ENCODE measurements around the gene ZNF79.
"Not testable (repeated sequence)": the region's sequence is repeated elsewhere in the genome, so short reads cannot be mapped to it uniquely, and the experiment has no call there.

The ZNF79 gene

GRCh38 chr9:127455324-127455992 lies 31.3 kb downstream of the ZNF79 start:
- no peak for DNase-seq (ENCODE audit: low read depth)

- DNase-seq (ENCODE audit: low read depth), result no peak
These were observed 33.2 kb downstream of the ZNF79 start for GRCh38 chr9:127457191-127457878.

DNA sequence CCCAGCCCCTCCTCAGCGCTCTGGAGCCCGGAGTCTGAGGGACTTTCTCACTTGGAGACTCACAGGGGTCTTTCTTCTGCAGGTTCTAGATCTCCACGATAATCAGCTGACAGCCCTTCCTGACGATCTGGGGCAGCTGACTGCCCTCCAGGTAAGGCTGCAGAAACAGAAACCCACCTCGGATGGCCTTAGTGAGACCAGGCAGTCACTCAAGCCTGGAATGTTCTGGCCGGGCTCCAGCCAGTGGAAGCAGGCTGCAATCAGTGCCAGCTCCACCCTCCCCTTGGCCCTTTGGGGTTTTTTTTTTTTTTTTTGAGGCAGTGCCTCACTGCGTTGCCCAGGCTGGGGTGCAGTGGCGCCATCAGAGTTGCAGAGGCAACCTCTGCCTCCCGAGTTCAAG lies 34.7 kb downstream of the ZNF79 start:
- no peak for DNase-seq (ENCODE audit: low read depth)

DNA sequence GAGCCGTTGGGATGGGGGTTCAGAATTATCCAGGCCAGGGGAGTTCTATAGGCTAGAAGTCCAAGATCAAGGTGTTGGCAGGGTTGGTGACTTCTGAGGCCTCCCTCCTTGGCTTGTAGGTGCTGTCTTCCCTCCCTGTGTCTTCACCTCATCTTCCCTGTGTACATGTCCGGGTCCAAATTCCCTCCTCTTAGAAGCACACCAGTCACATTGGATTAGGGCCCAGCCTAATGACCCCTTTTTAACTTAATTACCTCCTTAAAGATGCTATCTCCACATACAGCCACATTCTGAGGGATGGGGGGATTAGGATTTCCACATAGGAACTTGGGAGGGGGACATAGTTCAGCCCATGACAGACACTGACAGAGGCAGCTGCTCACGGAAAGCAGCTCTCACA lies 39.2 kb downstream of the ZNF79 start:
- no peak for DNase-seq (ENCODE audit: low read depth)

DNA sequence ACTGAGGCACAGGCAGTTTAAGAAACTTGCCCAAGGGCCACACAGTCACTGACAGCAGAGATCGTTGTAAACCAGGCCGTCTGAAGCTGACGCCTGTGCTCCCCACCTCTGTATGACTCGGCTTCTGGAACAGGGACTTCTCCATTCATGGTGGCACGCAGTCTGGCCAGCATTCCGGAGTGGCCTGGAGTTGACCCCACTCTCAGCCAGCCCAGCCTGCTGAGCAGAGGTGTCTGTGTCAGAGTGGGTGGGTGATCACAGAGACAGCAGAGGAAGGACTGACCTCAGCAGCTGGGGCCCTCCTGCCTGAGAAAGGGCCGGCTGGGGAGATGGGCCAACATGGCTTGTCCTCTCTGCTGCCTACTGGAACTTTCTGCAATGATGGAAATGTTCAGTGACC lies 39.7 kb downstream of the ZNF79 start:
- no peak for DNase-seq (ENCODE audit: low read depth)

DNA sequence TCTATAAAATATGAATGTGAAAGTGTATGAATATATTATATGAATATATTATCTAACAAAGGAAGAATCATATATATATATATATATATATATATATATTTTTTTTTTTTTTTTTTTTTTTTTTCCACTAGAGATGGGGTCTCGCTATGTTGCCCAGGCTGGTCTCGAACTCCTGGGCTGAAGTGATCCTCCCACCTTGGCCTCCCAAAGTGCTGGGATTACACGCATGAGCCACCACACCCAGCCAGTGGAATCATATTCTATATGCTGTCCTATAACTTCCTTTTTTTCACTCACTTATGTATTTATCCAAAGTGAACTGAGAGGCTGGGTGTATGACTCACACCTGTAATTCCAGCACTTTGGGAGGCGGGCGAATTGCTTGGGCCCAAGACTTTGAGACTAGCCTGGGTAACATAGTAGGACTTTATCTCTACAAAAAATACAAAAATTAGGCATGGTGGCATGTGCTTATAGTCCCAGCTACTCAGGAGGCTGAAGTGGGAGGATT lies 42.3 kb downstream of the ZNF79 start:
- not testable (repeated sequence) for DNase-seq (ENCODE audit: low read depth)

DNA sequence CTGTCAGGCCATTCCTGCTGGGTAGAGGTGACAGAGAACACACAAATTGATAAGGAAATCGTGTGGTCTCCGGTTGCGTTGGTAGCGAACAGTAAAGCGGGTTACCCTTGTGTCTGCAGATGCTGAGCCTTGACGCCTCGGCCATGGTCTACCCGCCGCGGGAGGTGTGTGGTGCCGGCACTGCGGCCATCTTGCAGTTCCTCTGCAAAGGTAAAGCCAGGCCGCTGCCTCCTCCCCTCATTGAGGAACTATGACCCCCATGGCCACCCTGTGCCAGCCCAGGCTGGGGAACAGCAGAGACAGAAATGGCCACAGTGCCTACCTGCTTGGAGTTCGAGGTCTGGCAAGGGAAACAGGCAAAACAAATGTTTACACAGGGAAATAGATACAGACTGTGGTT lies 43.4 kb downstream of the ZNF79 start:
- no peak for DNase-seq (ENCODE audit: low read depth)

GRCh38 chr9:127470662-127471061 lies 46.5 kb downstream of the ZNF79 start:
- no peak for DNase-seq (ENCODE audit: low read depth)

- DNase-seq (ENCODE audit: low read depth), result no peak
These were observed 49.3 kb downstream of the ZNF79 start for GRCh38 chr9:127473501-127473900.

DNA sequence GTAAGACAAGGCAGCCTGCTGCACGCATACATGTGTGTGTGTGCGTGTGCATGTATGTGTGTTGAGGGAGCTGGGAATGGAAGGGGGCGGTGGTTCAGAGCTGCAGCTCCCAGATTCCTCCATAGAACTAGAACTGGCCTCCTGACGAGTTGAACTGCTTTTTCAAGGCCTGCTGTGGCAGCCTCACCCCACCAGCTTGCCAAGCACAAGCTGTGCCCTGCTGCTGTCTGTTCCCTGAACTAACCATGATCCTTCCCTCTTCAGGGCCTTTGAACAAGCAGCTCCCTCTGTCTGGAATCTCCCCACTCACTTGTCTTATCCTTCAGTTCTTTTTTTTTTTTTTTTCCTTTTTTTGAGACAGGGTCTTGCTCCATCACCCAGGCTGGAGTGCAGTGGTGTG lies 49.8 kb downstream of the ZNF79 start:
- no peak for DNase-seq (ENCODE audit: low read depth)

- DNase-seq (ENCODE audit: low read depth), result no peak
These were observed 50.4 kb downstream of the ZNF79 start for GRCh38 chr9:127474592-127474991.

DNA sequence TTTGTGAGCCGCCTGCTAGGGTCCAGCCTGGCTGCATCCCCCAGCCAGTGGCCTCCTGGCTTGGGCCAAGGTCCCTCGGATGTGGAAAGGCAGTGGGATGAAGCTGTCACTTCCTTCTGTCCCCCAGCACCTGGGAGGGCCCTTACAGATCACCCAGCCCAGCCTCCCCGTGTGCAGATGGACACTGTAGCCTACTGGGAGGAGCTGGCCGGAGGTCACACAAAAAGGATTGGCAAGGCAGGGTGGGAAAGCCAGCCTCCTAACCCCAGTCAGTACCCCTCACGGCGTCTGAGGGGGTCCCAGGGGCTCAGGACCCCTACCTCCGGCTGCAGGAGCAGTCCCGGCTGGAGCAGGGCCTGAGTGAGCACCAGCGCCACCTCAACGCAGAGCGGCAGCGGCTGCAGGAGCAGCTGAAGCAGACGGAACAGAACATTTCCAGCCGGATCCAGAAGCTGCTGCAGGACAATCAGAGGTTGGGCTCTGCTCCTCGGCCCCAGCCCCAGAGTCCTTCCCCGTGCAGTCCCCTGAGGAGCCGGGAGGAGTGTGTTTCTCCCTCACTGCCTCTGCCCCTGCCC lies 55.4 kb downstream of the ZNF79 start:
- DNase-seq (ENCODE audit: low read depth), result no peak

DNA sequence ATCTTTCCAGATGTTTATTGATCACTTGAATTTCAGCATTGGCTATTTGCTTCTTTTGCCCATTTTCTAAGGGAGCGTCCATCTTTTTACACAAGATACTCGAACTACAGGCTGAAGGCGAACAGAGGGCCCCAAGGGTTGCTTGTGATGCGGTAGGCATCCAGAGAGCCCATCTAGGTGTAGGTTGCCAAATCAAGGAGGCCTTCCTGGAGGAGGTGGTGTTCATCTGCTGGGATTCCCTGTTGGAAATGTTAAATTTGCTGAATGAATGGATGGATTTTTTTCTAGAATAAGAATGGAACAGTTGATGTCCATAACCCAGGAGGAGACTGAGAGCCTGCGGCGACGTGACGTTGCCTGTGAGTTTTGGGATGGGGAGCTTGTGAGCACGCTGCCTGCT lies 58.5 kb downstream of the ZNF79 start:
- DNase-seq (ENCODE audit: low read depth), result no peak

DNA sequence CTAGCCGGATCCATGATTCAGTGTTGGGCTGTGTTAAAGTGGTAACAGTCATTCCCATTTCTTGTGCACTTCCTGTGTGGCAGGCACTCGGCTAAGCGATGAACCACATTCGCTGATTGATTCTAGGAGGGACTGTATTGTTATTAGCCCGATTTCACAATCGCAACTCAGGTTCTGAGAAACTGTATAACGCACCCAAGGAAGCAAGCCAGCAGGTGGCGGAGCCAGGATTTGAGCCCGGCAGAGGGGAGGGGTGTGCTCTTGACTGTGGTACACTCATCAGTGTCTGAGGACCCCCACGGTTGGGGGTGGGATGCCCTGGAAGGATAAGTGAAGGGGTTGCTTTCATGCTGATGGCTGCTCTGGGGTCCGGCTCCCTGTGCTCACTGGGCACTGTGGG lies 61.8 kb downstream of the ZNF79 start:
- DNase-seq (ENCODE audit: low read depth), result no peak

DNA sequence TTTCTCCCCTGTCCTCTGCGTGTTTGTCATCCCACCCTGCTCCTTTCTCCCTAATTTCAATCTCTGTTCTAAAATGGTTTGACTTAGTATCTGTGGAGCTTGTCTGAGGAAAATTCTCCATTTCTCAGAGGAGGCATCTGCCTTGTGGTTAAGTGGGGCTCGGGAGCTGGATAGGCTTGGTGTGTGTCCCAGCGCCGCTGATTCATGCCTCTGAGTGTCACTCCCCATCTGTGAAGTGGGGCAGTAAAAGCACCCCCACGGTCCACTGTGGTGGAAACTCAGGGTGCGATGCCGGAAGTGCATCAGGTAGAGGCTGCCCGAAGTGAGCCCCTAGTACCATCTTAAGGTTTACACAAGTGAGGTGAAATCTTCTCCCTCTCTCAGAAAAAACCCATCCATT lies 64.8 kb downstream of the ZNF79 start:
- DNase-seq (ENCODE audit: low read depth), result no peak

- no peak for DNase-seq (ENCODE audit: low read depth)
These were observed 65.4 kb downstream of the ZNF79 start for GRCh38 chr9:127489471-127490115.

DNA sequence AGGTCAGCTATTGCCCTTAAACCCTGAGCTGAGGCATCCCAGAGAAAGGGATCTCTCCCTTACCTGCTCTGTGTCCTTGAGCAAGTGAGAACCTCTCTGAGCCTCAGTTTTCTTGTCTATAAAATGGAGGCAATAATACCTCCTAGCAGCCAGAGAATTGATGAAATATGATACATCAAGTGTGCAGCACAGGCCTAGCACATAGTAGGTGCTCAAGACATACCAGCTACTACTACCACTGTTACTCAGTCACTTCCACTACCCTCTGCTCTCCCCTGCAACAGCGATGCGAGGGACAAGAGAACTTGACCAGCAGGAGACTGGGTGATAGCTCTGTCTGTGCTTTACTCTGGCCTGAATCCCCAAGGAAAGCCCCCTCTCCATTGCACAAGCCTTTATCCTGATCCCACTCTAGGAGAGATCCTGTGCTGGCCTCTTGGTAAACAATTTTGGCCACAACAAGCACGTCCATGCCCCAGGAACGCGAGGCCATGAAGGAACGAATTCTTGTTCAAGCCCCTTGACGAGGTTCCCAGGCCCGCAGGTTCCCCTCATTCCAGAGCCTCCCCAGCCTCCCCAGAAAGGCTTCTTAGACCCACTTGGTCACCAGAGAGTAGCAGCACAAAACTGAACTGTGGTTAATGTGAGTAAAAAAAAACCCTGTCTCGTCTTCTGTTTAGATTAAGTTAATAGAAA lies 66.5 kb downstream of the ZNF79 start:
- no peak for DNase-seq (ENCODE audit: low read depth)

GRCh38 chr9:127491516-127491915 lies 67.3 kb downstream of the ZNF79 start:
- DNase-seq (ENCODE audit: low read depth), result no peak

GRCh38 chr9:127492616-127493015 lies 68.4 kb downstream of the ZNF79 start:
- DNase-seq (ENCODE audit: low read depth), result no peak

DNA sequence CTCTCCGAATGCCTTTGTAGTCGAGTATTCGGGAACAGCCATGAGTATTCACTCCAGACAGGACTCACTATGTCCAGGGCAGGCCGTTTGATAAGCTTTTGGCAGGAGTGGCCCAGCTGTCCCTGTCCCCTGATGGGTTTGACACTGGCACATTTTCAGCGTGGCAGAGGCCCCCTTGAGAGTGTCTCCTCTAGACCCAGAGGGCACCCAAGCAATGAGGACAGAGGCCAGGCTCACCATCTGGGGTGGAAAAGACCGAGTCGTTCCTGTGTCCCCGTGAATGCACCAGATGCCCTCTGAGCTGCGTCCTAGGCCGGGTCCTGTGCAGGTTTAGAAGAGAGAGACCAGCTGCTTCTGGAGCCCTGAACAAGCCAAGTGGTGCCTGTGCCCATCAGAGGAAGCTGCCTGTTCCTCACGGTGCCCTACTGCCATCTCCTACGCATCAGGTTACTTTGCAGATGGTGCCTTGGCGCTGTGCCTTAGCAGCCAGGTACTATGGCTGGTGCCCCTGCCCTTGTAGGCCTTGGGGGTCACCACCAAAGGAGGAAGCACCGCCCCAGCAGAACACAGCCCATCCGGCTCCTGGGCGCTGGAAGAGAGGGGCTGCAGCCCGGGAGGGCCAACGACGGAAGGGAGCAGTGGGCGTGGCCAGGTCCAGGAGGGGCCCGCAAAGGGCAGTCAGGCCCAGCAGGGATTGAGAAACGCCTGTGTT lies 69.6 kb downstream of the ZNF79 start:
- DNase-seq (ENCODE audit: low read depth), result no peak

DNA sequence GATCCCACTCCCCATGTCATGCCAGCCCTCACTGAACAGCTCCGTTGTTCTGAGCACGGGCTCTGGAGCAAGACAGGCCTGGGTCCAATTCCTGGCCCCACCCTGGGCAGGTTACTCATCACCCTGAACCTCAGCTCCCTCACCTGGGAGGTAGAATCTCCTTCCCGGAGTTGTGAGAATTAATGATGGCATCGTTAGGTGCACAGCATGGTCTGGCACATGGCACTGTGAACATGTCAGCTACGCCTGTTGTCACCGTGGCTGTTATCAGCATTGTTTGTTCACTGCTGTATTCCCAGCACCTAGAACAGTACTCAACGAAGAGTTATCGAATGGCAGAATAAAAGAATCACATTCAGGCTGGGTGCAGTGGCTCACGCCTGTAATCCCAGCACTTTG lies 70.1 kb downstream of the ZNF79 start:
- no peak for DNase-seq (ENCODE audit: low read depth)
